Body of pancreas (tissue), 4 donors: Measurements from ENCODE around the gene HARBI1.

Source experiments
- POLR2A ChIP-seq, 3 donors: fragments of 450-650 bp; IDR thresholded peaks; one replicate each; pipeline ENCODE4 v1.6.1; 2016; ENCODE audit warnings: antibody characterized with exemption in 3 of 3, mild to moderate bottlenecking in 2 of 3
- TF ChIP-seq, protein P1 (sequence below), 7 experiments: fragments of 450-650 bp in 4 of 7; fragments of 200-600 bp in 3 of 7; sonication (generic) in 3 of 7; IDR thresholded peaks; one replicate each; pipeline ENCODE4 v1.5.1; 2016 to 2019; ENCODE audit warnings: antibody characterized with exemption in 7 of 7

DNA sequence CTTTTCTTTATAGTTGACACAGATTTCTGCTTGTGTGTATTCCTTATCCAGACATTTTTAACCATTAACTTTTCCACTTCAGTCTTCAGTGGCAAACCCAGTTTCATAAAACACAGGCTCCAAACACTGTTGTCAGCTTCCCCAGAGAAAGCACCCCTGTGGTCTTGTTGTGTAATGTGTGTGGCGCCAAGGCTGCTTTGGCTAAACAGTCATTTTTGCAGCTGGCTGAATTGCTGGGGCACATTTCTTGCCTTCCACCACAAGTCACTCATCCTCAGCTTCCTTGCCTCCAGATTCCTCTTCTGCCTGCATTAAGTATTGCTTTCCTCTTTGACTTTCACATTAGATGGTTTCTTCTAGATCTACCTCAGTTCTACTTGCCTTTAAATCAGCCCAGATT is 42.9 kb upstream of the HARBI1 start:
- no peak for TF ChIP-seq POLR2A (IDR thresholded peaks at IDR 0.05)
- TF ChIP-seq, protein P1, sequence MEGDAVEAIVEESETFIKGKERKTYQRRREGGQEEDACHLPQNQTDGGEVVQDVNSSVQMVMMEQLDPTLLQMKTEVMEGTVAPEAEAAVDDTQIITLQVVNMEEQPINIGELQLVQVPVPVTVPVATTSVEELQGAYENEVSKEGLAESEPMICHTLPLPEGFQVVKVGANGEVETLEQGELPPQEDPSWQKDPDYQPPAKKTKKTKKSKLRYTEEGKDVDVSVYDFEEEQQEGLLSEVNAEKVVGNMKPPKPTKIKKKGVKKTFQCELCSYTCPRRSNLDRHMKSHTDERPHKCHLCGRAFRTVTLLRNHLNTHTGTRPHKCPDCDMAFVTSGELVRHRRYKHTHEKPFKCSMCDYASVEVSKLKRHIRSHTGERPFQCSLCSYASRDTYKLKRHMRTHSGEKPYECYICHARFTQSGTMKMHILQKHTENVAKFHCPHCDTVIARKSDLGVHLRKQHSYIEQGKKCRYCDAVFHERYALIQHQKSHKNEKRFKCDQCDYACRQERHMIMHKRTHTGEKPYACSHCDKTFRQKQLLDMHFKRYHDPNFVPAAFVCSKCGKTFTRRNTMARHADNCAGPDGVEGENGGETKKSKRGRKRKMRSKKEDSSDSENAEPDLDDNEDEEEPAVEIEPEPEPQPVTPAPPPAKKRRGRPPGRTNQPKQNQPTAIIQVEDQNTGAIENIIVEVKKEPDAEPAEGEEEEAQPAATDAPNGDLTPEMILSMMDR (IDR thresholded peaks at IDR 0.05): no peak
